ENCODE measurements around the gene RGS7BP.

RGS7BP gene

DNA sequence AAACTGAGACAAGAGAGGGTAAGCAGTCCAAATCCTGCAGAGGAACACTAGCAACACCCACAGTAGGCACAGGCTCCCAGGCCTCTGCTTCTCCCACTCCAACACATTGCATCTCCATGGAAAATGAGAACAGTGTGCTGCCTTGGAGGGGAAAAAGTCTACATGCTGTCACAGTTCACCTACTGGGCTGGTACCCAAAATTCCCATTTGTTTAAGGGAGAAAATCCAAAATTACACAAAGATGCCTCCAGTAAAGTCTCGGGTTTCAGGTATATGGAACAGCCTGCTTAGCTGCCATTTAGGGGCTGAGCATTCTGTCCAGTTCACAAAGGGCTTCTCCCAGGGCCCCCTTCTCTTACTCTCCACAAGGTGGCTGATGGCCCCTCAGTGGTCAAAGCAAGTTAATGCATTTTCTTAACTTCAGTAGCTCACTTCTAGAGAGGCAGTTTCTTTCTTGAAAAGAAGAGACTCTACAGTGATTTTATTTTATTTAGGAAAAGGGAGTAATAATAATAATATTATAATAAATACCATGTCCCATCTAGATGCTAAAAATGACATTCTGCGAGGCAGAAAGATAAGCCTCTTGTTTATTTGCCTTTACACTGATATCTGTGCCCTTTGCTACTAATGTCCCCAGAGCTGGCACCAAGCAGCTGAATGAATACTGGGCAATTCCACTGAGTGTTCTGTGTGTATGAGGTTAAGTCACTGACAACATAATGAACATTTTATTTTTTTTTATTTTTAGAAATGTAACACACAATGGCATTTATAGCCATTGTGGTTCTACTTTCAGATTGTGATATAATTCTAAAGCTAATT, 89.4 kb downstream of the RGS7BP start:
- peak; percentile 26 for TF ChIP-seq CTCF (IDR thresholded peaks at IDR 0.05; ENCODE audit: low read depth, low read length)
- DNase-seq (ENCODE audit: low read depth in 2 of 2): peak; percentile 9 to 10
- H3K4me3 ChIP-seq (replicated peaks in 1 of 2; ENCODE audit: low read depth in 2 of 2, low read length in 2 of 2): no peak overlapping the region

- DNase-seq (ENCODE audit: low read depth in 2 of 2): no peak
- TF ChIP-seq CTCF (IDR thresholded peaks at IDR 0.05; ENCODE audit: low read depth, low read length): no peak
- no peak overlapping the region for H3K4me3 ChIP-seq (replicated peaks in 1 of 2; ENCODE audit: low read depth in 2 of 2, low read length in 2 of 2)
Observed at GRCh38 chr5:64599226-64599625, 93.4 kb downstream of the RGS7BP start.

- DNase-seq (ENCODE audit: low read depth in 2 of 2): no peak
- no peak for TF ChIP-seq CTCF (IDR thresholded peaks at IDR 0.05; ENCODE audit: low read depth, low read length)
- H3K4me3 ChIP-seq (replicated peaks in 1 of 2; ENCODE audit: low read depth in 2 of 2, low read length in 2 of 2): no peak overlapping the region
Observed at GRCh38 chr5:64603676-64604075, 97.9 kb downstream of the RGS7BP start.

- TF ChIP-seq CTCF (IDR thresholded peaks at IDR 0.05; ENCODE audit: low read depth, low read length): no peak
- DNase-seq (ENCODE audit: low read depth in 2 of 2): no peak
- no peak overlapping the region for H3K4me3 ChIP-seq (replicated peaks in 1 of 2; ENCODE audit: low read depth in 2 of 2, low read length in 2 of 2)
Observed at GRCh38 chr5:64606926-64607325, 101.1 kb downstream of the RGS7BP start.

DNA sequence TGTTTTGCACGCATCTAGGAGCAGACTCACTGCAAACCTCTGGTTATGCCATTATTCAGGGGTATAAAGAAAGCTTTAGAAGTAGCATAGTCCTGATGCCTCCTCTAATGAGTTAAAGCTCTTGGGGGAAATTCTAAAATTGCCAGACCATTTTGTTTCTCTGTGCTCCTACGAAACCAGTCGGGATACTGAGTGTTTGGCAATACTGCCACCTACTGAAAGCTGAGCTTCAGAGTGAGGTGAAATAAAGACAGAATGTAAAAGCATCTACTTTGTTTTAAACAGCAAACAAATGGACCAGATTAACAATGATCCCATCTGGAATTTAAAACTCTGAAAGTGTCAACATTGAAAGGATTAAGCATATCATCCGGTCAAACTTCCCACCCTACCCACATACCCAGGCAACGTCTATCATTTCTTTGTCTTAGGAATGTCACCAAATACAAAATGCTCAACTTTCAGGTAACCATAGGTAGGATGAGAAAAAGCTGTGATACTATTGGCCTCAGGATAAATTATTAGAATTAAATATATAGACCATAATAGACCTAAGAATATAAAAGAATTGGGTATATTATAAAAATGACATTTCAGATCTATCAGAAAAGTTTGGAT, 106.6 kb downstream of the RGS7BP start:
- DNase-seq (ENCODE audit: low read depth in 2 of 2): peak; percentile 82

DNA sequence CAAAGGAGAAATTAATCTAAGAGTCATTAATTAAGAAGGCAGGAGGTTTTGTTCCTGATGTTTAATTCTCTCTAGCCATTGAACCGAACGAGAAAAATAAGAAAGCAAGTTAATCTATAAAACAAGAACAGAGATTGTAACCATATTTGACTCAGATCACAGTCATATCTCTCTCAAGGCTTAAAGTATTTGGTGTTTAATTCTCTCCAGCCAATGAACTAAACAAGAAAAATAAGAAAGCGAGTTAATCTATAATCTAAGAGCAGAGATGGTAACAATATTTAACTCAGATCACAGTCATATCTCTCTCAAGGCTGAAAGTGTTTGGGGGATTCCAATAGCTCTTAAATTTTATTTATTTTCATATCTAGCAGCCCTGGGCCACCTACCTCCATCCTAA, 110.1 kb downstream of the RGS7BP start:
- H3K4me3 ChIP-seq (replicated peaks in 1 of 2; ENCODE audit: low read depth in 2 of 2, low read length in 2 of 2): no peak overlapping the region
- no peak for TF ChIP-seq CTCF (IDR thresholded peaks at IDR 0.05; ENCODE audit: low read depth, low read length)

More for the DNA sequence above, 106.6 kb downstream of the RGS7BP start:
- no peak overlapping the region for H3K4me3 ChIP-seq (replicated peaks in 1 of 2; ENCODE audit: low read depth in 2 of 2, low read length in 2 of 2)
- peak; percentile 81 for TF ChIP-seq CTCF (IDR thresholded peaks at IDR 0.05; ENCODE audit: low read depth, low read length)

More for the DNA sequence above, 110.1 kb downstream of the RGS7BP start:
- DNase-seq (ENCODE audit: low read depth in 2 of 2): no peak

Data from cardiac fibroblast (primary cell).